Measurements from ENCODE around the gene SRC.

The SRC gene

DNA sequence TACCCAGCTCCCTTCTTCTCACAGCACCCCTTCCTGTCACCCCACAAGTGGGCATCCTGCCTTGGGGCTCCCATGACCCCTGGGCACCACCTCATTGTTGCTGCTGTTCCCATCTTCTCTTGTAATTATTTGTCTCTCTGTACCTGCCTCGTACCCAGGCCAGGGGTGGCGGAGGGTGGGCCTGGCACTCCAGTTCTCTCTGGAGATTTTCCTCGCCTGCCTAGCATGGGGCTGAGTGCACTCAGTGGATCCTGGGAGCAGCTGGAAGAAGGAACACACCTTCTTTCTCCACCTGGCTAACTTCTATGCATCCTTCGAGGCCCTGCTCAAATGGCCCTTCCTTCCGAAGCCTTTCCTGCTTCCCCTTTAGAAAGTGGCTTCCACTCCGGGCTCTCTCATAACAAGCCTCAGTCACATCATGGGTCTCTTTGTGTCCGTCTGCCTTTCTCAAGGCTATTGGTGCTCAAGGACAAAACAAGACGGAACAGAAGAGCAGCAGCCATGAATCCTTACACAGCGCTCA is 79.2 kb downstream of the SRC start:
- Histone ChIP-seq H3K4me3 (ENCODE audit: low read depth, low read length) (no peak overlapping the region), H3K36me3 (no peaks in the 10 kb centered on the region), H3K9me3 (ENCODE audit: severe bottlenecking) (peaks cover 2% of the 10 kb centered on the region), H3K27me3 (ENCODE audit: insufficient read depth, low read depth, severe bottlenecking) (no peaks in the 10 kb centered on the region), H3K27ac (peak overlapping the region; percentile 75)
- DNase-seq, result no peak
- TF ChIP-seq, protein P1, sequence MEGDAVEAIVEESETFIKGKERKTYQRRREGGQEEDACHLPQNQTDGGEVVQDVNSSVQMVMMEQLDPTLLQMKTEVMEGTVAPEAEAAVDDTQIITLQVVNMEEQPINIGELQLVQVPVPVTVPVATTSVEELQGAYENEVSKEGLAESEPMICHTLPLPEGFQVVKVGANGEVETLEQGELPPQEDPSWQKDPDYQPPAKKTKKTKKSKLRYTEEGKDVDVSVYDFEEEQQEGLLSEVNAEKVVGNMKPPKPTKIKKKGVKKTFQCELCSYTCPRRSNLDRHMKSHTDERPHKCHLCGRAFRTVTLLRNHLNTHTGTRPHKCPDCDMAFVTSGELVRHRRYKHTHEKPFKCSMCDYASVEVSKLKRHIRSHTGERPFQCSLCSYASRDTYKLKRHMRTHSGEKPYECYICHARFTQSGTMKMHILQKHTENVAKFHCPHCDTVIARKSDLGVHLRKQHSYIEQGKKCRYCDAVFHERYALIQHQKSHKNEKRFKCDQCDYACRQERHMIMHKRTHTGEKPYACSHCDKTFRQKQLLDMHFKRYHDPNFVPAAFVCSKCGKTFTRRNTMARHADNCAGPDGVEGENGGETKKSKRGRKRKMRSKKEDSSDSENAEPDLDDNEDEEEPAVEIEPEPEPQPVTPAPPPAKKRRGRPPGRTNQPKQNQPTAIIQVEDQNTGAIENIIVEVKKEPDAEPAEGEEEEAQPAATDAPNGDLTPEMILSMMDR (IDR thresholded peaks at IDR 0.05; ENCODE audit: low read depth, low read length), result no peak

DNA sequence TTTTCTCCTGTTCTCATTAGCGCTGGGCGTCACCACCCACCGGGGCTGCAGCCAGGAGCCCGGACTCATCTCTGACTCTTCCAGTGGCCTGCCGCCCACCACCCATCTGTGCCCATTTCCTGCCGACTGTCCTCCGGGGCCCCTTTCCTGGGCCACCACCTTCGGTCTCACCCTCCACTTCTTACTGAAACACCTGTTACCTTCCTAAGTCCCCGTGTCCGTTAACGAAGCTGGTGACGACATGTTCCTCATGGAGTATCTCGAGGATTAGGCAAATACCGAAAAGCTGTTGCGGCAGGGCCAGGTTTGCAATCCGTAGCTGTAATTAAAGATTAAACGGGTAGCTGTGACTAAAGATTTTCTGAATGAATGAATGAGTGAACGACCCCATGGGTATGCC is 80.2 kb downstream of the SRC start:
- Histone ChIP-seq H3K36me3 (no peaks in the 10 kb centered on the region), H3K27me3 (ENCODE audit: insufficient read depth, low read depth, severe bottlenecking) (no peaks in the 10 kb centered on the region), H3K9me3 (ENCODE audit: severe bottlenecking) (peaks cover 2% of the 10 kb centered on the region), H3K27ac (peak overlapping the region; percentile 75), H3K4me3 (ENCODE audit: low read depth, low read length) (peak overlapping the region; percentile 30)
- peak; percentile 79 for DNase-seq
- TF ChIP-seq, protein P1 (IDR thresholded peaks at IDR 0.05; ENCODE audit: low read depth, low read length), result no peak

DNA sequence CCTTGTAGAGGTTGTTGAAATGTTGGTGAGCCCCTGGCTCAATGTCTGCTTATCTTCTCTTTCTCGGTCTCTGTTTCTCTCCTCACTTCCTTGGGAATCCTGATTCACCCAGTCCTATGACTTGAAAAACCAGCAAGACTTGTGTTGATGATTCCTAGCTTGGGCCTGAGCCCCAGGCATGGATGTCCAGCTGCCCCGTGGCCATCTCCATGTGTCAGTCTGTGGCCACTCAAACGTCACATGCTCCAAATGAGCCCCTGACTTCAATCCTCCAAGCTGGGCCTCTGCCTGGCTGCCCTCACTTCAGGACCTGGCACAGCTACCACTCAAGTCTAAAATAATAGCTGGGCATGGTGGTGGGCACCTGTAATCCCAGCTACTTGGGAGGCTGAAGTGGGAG is 81.0 kb downstream of the SRC start:
- TF ChIP-seq, protein P1 (IDR thresholded peaks at IDR 0.05; ENCODE audit: low read depth, low read length), result no peak

DNA sequence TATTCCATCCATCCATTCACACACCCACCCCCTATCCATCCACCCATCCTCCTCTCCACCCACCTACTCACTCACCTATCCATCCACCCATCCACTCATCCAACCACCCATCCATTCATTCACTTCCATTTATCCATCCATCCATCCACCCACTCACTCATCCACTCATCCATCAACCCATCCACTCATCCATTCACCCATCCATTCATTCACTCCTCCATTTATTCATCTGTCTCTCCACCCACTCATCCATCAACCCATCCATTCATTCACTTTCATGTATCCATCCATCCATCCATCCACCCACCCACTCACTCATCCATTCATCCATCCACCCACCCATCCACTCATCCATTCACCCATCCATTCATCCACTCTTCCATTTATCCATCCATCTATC is 84.1 kb downstream of the SRC start:
- no peak for DNase-seq
- H3K4me3 ChIP-seq (ENCODE audit: low read depth, low read length), result no peak overlapping the region
- peaks cover 2% of the 10 kb centered on the region for H3K9me3 ChIP-seq (ENCODE audit: severe bottlenecking)
- no peak overlapping the region for H3K27ac ChIP-seq
- no peaks in the 10 kb centered on the region for H3K27me3 ChIP-seq (ENCODE audit: insufficient read depth, low read depth, severe bottlenecking)
- TF ChIP-seq, protein P1 (IDR thresholded peaks at IDR 0.05; ENCODE audit: low read depth, low read length), result no peak
- H3K36me3 ChIP-seq, result no peaks in the 10 kb centered on the region

More for the DNA sequence above, 81.0 kb downstream of the SRC start:
- DNase-seq, result no peak
- Histone ChIP-seq H3K9me3 (ENCODE audit: severe bottlenecking) (peaks cover 2% of the 10 kb centered on the region), H3K27me3 (ENCODE audit: insufficient read depth, low read depth, severe bottlenecking) (no peaks in the 10 kb centered on the region), H3K27ac (peak overlapping the region; percentile 75), H3K36me3 (no peaks in the 10 kb centered on the region), H3K4me3 (ENCODE audit: low read depth, low read length) (no peak overlapping the region)

DNA sequence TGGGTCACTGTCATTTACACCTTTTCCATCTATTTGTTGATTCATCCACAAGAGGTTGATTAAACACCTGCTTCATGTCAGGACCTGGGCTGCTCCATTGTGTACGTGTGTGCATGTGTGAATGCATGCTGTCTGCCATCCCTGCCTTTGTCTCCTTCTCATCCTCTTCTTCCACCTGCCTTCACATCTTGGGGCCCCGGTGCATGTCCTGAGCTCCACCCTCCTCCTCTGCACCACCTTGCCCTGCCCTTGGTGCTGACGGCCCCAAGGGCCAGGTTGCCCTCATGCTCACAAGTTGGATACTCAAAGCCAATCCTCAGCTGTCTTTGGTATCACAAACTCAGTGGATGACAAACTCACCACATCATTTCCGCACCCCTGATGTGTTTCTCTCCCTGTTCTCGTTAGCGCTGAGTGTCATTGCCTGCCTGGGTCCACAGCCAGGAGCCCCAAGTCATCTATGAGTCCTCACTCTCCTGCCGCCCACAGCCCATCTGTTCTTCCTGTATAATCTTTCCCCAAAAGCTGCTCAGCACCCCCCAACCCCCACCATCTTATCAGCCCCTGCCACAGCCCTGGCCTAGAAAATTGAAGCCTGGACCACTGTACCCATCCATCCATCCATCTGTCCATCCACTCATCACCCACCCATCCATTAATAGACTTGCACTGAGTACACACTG is 85.0 kb downstream of the SRC start:
- TF ChIP-seq, protein P1 (IDR thresholded peaks at IDR 0.05; ENCODE audit: low read depth, low read length), result no peak
- H3K27ac ChIP-seq, result no peak overlapping the region
- no peaks in the 10 kb centered on the region for H3K27me3 ChIP-seq (ENCODE audit: insufficient read depth, low read depth, severe bottlenecking)
- H3K9me3 ChIP-seq (ENCODE audit: severe bottlenecking), result peaks cover 2% of the 10 kb centered on the region
- DNase-seq, result no peak
- H3K4me3 ChIP-seq (ENCODE audit: low read depth, low read length), result no peak overlapping the region
- no peaks in the 10 kb centered on the region for H3K36me3 ChIP-seq

DNA sequence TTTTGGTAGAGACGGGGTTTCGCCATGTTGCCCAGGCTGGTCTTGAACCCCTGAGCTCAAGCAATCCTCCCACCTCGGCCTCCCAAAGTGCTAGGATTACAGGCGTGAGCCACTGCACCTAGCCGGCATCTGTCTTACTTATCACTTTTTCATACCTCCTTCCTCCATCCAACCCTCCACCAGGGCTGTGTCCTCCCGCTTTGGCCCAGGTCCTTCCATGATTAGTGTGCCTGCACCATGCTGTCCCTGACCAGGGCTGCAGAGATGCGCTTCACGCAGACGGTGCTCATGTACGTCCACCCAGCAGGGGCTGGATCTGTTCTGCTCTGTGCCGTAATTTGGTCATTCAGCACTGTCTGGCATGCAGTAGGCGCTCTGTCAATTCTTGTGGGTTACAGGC is 85.8 kb downstream of the SRC start:
- Histone ChIP-seq H3K36me3 (no peaks in the 10 kb centered on the region), H3K4me3 (ENCODE audit: low read depth, low read length) (no peak overlapping the region), H3K27ac (no peak overlapping the region), H3K9me3 (ENCODE audit: severe bottlenecking) (peaks cover 2% of the 10 kb centered on the region), H3K27me3 (ENCODE audit: insufficient read depth, low read depth, severe bottlenecking) (no peaks in the 10 kb centered on the region)
- DNase-seq, result no peak
- TF ChIP-seq, protein P1 (IDR thresholded peaks at IDR 0.05; ENCODE audit: low read depth, low read length), result no peak

All from WERI-Rb-1 (cell line).